K562 (cell line): Measurements from ENCODE around the gene TAL1. TPM values are rescaled to one million over a fixed set of nuclear protein-coding genes. Genes with fewer than 3 reads are reported as not detected.

Experiments
- BRF1 ChIP-seq: IDR thresholded peaks from 3 replicates; pipeline ENCODE4 v1.6.1; 2011; ENCODE audit warnings: borderline replicate concordance, mild to moderate bottlenecking; ENCODE audit not compliant: insufficient read length; ENCODE audit errors: extremely low read depth
- HOXB6 ChIP-seq: fragments of 250-450 bp; sonication (Bioruptor Pico); IDR thresholded peaks from 2 replicates; pipeline ENCODE4 v1.5.1; 2022; ENCODE audit warnings: mild to moderate bottlenecking, borderline replicate concordance
- LCOR ChIP-seq: sonication (generic); formaldehyde crosslinking; IDR thresholded peaks from 2 replicates; pipeline ENCODE4 v1.8.0; 2022; ENCODE audit warnings: mild to moderate bottlenecking, missing genetic modification reagents
- MYC ChIP-seq, 2 experiments: fragments of 250-450 bp in 1 of 2; sonication (Bioruptor Pico) in 1 of 2; IDR thresholded peaks; 2 replicates each; pipeline versions ENCODE4 v1.5.1 to v1.6.1; 2012 to 2021; ENCODE audit warnings: low read depth in 2 of 2, borderline replicate concordance in 1 of 2, improper control_type of control experiment in 1 of 2, low read length in 1 of 2, mild to moderate bottlenecking in 1 of 2, moderate library complexity in 1 of 2
- PHB2 ChIP-seq: fragments of 450-650 bp; IDR thresholded peaks from 2 replicates; pipeline ENCODE4 v1.6.1; 2017; ENCODE audit warnings: low read depth
- PML ChIP-seq: IDR thresholded peaks from 2 replicates; pipeline ENCODE4 v1.6.1; 2012; ENCODE audit warnings: low read length, inconsistent platforms
- POLR2AphosphoS2 ChIP-seq: IDR thresholded peaks from 2 replicates; pipeline ENCODE4 v1.6.1; 2012; ENCODE audit warnings: low read length, improper control_type of control experiment
- SMARCE1 ChIP-seq: fragments of 450-650 bp; IDR thresholded peaks from 2 replicates; pipeline ENCODE4 v1.7.1; 2016; ENCODE audit warnings: mild to moderate bottlenecking
- TAF1 ChIP-seq: IDR thresholded peaks from 2 replicates; pipeline ENCODE4 v1.6.1; 2011; ENCODE audit warnings: mild to moderate bottlenecking, low read length, moderate library complexity; ENCODE audit not compliant: insufficient read depth, control insufficient read depth, severe bottlenecking; ENCODE audit errors: extremely low read depth
- TEAD2 ChIP-seq: fragments of 450-650 bp; IDR thresholded peaks from 2 replicates; pipeline ENCODE4 v1.6.1; 2016; ENCODE audit warnings: missing genetic modification characterization, control low read depth, missing compliant biosample characterization
- ZNF174 ChIP-seq: fragments of 250-450 bp; sonication (Bioruptor Pico); IDR thresholded peaks from 2 replicates; pipeline ENCODE4 v1.4.0; 2020; ENCODE audit warnings: mild to moderate bottlenecking
- ZNF282 ChIP-seq: sonication (generic); formaldehyde crosslinking; IDR thresholded peaks from 2 replicates; pipeline ENCODE4 v1.8.1; 2023; ENCODE audit warnings: missing genetic modification reagents
- ZNF444 ChIP-seq: fragments of 250-450 bp; sonication (Bioruptor Pico); IDR thresholded peaks from 2 replicates; pipeline ENCODE4 v1.4.0; 2020; ENCODE audit warnings: mild to moderate bottlenecking, moderate library complexity
- polyA plus RNA-seq, 8 experiments: library from polyadenylated mRNA; depleted of rRNA in 4 of 8; stranded (reverse) in 5 of 8; unstranded in 3 of 8; fragments of >200 nt; fragmentation: Nextera tagmentation in 2 of 8; fragmentation: Illumina TruSeq in 1 of 8; extraction: Ambion mirVana in 2 of 8; extraction: Trizol in 1 of 8; gene quantifications; 2 replicates each; pipeline versions ENCODE4 v1.2.1 to v1.2.3, GENCODE V29; 2011 to 2014; ENCODE audit warnings: inconsistent platforms in 1 of 8, missing spikeins in 1 of 8
- total RNA-seq, 7 experiments: library from RNA; depleted of rRNA in 6 of 7; stranded (reverse); fragments of >200 nt in 6 of 7; fragmentation: Illumina TruSeq in 2 of 7; extraction: Trizol in 2 of 7; gene quantifications; 2 replicates each; pipeline versions ENCODE4 v1.2.1 to v1.2.3, GENCODE V29; 2011 to 2021; ENCODE audit warnings: low replicate concordance in 1 of 7
- TF ChIP-seq, protein P1 (sequence below): fragments of 250-450 bp; sonication (Bioruptor Pico); IDR thresholded peaks from 2 replicates; pipeline ENCODE4 v1.4.0; 2020; ENCODE audit warnings: mild to moderate bottlenecking
- TF ChIP-seq, protein P2 (sequence below), 2 experiments: fragments of 450-650 bp; IDR thresholded peaks; 2 replicates each; pipeline ENCODE4 v1.6.1; 2016; ENCODE audit warnings: mild to moderate bottlenecking in 2 of 2, borderline replicate concordance in 1 of 2, low read depth in 1 of 2, moderate library complexity in 1 of 2

The TAL1 gene
- total and polyA plus RNA-seq, 9 of the 15 experiments (the other 6 are each of a cell fraction or from before 2014, with no cell fraction given) = 18.5 to 106 (median 59.7) TPM

GRCh38 chr1:47181095-47181954 is 50.7 kb downstream of the TAL1 start (continued):
- TF ChIP-seq MYC (IDR thresholded peaks at IDR 0.05; ENCODE audit: low read depth, low read length) (peak; percentile 83), MYC (CRISPR knock-in tag; IDR thresholded peaks at IDR 0.05; ENCODE audit: borderline replicate concordance, low read depth) (no peak; the same call in 1 of the 2 replicates), HOXB6 (CRISPR knock-in tag) (no peak), LCOR (CRISPR knock-in tag) (peak; percentile 99), SMARCE1 (peak; percentile 100), POLR2AphosphoS2 (no peak), TEAD2 (tag) (peak; percentile 87), TAF1 (peak; percentile 79), ZNF174 (CRISPR knock-in tag) (0 out of 2 replicates have a peak, but pooled peaks have one; percentile 6), PML (peak; percentile 100), BRF1 (no peak), ZNF282 (CRISPR knock-in tag) (no peak), ZNF444 (CRISPR knock-in tag) (peak; percentile 94), PHB2 (peak; percentile 100)
- TF ChIP-seq, protein P1, sequence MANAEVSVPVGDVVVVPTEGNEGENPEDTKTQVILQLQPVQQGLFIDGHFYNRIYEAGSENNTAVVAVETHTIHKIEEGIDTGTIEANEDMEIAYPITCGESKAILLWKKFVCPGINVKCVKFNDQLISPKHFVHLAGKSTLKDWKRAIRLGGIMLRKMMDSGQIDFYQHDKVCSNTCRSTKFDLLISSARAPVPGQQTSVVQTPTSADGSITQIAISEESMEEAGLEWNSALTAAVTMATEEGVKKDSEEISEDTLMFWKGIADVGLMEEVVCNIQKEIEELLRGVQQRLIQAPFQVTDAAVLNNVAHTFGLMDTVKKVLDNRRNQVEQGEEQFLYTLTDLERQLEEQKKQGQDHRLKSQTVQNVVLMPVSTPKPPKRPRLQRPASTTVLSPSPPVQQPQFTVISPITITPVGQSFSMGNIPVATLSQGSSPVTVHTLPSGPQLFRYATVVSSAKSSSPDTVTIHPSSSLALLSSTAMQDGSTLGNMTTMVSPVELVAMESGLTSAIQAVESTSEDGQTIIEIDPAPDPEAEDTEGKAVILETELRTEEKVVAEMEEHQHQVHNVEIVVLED (CRISPR knock-in tag) = peak; percentile 74
- TF ChIP-seq, protein P2, sequence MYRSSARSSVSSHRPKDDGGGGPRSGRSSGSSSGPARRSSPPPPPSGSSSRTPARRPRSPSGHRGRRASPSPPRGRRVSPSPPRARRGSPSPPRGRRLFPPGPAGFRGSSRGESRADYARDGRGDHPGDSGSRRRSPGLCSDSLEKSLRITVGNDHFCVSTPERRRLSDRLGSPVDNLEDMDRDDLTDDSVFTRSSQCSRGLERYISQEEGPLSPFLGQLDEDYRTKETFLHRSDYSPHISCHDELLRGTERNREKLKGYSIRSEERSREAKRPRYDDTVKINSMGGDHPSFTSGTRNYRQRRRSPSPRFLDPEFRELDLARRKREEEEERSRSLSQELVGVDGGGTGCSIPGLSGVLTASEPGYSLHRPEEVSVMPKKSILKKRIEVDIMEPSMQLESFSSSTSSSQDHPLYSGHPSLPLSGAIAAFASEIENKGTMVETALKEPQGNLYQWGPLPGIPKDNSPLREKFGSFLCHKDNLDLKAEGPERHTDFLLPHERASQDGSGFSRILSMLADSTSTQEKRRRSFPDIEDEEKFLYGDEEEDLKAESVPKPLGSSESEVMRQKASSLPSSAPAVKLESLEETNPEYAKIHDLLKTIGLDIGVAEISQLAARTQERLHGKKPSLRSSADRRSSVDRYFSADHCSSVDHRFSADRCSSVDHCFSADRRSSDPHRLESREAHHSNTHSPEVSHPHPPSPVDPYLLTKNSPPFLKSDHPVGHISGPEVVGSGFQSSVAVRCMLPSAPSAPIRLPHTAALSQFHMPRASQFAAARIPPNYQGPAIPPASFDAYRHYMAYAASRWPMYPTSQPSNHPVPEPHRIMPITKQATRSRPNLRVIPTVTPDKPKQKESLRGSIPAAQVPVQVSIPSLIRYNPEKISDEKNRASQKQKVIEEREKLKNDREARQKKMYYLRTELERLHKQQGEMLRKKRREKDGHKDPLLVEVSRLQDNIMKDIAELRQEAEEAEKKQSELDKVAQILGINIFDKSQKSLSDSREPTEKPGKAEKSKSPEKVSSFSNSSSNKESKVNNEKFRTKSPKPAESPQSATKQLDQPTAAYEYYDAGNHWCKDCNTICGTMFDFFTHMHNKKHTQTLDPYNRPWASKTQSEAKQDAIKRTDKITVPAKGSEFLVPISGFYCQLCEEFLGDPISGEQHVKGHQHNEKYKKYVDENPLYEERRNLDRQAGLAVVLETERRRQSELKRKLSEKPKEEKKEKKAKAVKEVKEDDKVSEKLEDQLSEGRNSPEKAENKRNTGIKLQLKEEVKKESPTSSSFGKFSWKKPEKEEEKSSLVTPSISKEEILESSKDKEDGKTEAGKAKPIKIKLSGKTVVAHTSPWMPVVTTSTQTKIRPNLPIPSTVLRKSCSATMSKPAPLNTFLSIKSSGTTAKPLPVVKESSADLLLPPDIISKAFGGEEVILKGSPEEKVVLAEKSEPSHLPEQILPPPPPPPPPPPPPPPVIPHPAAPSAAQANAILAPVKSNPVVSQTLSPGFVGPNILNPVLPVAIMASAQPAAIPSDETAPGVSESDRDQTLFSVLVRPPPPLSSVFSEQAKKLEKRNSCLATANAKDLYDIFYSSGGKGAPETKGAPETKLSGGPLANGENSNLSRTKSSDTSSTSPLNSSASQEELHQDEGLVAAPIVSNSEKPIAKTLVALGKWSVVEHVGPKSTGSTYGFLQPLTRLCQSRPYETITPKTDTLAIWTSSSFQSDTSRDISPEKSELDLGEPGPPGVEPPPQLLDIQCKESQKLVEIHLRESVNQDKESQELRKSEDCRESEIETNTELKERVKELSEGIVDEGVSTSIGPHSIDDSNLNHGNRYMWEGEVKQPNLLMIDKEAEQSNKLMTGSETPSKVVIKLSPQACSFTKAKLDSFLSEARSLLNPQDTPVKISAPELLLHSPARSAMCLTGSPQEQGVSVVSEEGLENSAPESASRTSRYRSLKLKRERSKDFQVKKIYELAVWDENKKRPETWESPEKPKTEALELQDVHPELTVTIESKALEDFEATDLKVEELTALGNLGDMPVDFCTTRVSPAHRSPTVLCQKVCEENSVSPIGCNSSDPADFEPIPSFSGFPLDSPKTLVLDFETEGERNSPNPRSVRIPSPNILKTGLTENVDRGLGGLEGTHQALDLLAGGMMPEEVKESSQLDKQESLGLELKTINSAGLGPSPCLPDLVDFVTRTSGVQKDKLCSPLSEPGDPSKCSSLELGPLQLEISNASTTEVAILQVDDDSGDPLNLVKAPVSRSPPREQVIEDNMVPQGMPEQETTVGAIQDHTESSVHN (IDR thresholded peaks at IDR 0.05; ENCODE audit: borderline replicate concordance in 1 of 2, low read depth in 1 of 2) = peak in 1 of 2 experiments; percentile 92; a peak in 2 of 4 replicates
